Stimulated activated CD4-positive, alpha-beta T cell treated with anti-CD3 and anti-CD28 coated beads, TNF-alpha, amount 100 ng/mL, for 24 hours (primary cell): ENCODE results near the gene LNPEP.

Experiments used
- DNase-seq, 3 experiments: peaks; one replicate each; pipeline ENCODE4 v3.0.0-alpha.2; 2020; ENCODE audit warnings: low read depth in 3 of 3

LNPEP gene

DNA sequence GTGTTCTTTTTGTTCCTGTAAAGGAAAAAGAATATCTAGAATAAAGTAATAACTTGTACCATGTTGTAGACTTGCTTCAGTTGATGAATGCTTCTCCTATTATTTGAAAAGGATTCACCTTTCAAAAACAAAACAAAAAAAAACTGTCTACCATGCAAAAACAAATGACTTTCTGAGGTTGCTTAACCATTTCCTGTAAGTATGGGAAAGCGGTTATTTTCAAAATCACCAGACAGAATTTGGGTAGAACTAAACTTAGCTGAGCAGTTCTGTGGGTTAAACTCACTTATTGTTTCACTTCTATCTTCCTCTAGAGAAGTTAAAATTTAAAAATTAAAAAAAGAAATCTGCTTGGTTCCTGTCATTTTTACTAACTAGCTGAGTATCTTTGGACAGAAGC, 25.2 kb downstream of the LNPEP start:
- DNase-seq, result no peak

- no peak for DNase-seq
Observed at GRCh38 chr5:96962540-96962991, 26.7 kb downstream of the LNPEP start.

DNA sequence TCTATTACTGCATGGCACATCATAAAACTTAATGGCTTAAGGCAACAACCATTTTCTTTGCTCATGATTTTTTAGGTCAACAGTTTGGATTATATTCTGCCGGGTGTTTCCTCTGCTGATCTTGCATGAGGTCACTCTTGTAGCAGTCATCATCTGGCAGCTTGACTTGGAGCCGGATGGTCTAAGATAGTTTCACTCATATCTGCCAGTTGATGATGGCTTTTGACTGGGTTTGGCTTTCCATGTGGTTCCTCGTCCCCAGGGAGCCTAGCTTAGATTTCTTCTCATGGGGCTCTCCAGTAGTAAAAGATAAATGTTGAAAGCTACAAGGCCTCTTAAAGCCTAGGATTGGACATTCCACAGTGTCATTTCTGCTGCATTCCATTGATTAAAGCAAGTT, 27.4 kb downstream of the LNPEP start:
- DNase-seq, result no peak

DNA sequence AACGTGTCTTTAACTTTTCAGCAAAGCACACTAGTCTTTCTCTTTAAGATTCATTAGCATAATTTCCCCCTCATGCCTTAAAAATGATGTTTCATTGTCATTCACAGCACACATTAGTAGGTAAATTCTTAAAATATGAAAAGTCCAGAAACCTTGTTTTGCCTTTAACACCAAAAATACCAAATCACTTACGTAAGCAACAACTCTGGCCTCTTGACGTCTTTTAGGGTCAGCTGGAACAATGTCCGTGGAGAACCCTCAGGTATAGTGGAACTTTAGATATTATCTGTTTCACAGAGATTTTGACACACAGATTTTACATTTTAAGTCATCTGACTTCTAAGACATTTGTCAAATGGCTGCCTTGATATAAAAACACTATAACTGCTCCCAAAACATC, 30.9 kb downstream of the LNPEP start:
- DNase-seq, result no peak

DNA sequence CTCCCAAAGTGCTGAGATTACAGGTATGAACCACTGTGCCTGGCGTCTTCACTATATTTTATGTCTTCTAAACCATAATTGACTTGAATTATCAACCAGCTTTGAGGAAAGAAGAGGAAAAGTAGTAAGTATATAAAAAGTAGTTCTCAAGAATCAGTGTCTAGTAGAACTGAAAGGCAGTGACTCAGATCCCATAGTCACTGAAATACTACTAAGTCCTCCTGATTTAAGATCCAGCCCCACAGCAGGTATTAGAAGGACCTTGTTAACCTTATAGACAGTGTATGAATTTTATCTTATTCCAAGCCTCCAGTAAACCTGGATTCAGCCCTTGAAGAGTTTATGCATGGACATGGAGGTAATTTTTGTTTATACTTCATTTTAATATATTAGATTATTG, 31.5 kb downstream of the LNPEP start:
- no peak for DNase-seq

GRCh38 chr5:96968074-96968473, 32.2 kb downstream of the LNPEP start:
- no peak for DNase-seq

DNA sequence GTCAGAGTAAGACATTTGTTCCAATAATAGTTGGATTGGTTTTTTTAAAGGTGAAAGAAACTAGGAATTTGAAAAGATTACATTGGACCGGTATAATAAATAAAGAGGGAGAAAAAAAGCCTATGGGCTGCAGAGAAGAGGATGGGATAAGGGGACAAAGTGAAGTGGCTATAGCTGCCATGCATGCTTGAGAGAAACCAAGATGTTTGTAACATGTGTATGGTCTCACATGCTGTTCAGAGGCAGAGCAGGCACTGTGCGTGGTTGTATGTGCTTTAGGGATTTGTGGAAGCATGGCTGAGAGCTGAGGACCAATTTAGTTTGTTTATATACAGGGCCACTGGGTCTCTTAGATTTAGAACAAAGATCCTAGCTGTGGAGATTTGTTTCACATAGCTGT, 32.7 kb downstream of the LNPEP start:
- no peak for DNase-seq

- DNase-seq, result no peak
Observed at GRCh38 chr5:96969366-96969765, 33.5 kb downstream of the LNPEP start.

DNA sequence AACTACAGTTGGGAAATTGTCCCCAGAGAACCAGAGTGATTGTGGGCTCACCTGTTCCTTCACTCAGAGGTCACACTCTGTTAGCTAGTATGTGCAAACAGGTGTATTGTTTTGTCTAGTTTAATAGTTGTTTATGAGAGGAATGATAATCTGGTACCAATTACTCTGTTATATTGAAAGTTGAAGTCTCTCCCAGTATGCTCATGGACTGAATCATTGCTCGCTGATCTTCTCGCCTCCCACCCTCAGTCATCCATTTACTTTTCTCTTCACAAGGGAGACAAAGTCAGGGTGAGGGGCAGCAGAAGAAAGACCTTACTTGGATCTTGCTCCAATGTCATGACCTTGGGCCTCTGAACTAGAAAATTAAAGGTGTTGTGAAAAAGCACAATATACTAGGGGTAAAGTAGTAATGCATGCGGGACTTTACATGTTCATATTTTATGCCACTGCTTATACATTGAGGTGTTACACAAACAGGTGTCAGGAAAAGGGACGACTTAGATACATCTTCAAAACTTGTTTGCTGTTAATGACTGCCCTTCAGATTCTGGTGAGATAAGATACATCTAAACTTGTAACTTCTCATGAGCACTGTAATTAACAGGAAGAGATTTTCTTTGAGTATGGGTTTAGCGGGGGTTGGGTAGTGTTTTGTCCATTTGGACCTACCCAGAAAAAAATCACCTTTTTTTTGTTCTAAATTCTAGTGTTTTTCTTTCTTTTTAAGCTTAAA, 36.9 kb downstream of the LNPEP start:
- no peak for DNase-seq

GRCh38 chr5:96973532-96974401, 37.9 kb downstream of the LNPEP start:
- no peak for DNase-seq

DNA sequence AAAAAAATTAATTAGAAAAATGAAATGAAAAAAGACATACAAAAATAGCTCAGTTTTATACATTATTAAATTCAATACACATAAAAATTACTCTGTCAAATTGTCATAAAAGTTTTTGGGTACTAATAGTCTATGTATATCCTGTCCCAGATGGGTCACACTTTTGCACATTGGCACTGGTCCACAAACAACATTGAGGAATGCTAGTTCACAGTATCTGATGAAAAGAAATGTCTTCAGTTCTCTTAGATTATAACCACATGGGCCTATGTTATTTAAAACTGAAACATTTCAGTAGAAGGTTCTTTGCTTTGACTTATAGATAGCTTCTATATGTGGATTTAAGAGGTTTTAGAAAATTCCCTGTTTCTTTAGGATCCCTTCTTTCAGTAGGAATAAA, 39.8 kb downstream of the LNPEP start:
- no peak for DNase-seq

- DNase-seq, result no peak
Observed at GRCh38 chr5:96977228-96977627, 41.3 kb downstream of the LNPEP start.

DNA sequence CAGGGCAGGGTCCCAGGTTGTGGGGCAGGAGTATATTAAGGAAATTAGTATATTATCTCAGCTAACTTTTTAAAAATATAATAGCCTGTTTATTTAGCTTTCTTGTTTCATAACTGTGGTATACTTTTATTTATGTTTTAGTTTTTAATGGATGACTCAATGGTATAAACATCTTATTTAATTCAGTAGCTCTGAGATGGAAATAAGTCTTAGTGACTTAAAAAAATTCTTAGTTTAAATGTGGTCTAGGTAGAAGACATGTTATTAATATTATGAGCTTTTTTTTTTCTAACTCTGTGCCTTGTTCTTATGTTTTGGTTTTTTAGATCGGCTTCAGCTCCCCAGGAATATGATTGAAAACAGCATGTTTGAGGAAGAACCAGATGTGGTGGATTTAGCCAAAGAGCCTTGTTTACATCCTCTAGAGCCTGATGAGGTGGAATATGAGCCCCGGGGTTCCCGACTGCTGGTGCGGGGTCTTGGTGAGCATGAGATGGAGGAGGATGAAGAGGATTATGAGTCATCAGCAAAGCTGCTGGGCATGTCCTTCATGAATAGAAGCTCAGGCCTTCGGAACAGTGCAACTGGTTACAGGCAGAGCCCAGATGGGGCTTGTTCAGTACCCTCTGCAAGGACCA, 43.1 kb downstream of the LNPEP start:
- DNase-seq, result no peak

- no peak for DNase-seq
Observed at GRCh38 chr5:96984506-96985192, 48.8 kb downstream of the LNPEP start.

DNA sequence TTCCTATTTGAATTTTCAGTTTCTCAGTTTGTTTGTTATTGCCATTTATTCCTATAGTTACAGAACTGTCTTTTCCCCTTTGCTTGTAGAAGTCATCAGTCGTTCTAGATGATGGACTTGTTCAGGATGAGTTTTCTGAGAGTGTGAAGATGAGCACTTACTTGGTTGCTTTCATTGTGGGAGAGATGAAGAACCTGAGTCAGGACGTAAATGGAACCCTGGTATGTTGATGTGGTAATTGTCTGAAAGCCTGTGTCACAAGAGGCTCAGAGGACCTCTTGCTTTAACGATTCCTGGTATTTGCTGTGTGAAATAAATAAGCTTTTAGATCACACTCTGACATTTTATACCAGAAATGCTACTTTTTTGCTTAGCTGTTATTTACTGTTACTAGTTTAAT, 50.6 kb downstream of the LNPEP start:
- DNase-seq, result no peak

DNA sequence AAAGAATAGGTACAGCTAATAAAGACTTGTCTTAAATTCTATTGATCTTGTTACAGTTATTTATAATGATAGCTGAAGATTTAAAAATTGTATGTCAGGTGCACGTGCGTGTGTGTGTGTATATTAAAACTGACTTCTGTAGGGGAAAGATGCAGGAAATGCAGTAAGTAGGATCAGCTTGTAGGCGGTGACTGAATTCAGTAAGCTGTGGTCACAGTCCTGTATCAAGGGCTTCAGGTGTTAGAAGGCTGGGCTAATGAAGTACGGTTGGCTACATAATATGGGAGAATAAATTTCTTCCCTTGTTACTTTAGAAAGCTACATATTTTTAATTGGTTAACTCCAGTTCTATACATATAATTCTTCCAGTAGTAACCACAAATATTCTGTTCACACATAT, 54.2 kb downstream of the LNPEP start:
- no peak for DNase-seq

DNA sequence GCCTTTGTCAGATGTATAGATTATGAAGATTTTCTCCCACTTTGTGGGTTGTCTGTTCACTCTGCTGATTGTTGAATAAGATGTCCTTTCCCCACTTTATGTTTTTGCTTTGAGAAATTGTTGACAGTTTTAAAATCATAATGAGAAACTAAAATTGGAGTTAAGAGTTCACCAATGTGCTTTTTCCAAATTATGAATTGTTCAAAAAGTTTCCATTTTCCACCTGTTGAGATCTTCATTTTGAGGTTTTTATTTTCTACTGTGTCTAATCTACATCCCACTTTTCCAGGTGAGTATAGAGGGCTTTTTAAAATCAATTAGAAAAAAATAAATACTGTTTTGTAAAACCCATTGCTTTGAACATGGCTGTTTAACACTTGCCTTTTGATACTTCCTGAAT, 55.8 kb downstream of the LNPEP start:
- no peak for DNase-seq

DNA sequence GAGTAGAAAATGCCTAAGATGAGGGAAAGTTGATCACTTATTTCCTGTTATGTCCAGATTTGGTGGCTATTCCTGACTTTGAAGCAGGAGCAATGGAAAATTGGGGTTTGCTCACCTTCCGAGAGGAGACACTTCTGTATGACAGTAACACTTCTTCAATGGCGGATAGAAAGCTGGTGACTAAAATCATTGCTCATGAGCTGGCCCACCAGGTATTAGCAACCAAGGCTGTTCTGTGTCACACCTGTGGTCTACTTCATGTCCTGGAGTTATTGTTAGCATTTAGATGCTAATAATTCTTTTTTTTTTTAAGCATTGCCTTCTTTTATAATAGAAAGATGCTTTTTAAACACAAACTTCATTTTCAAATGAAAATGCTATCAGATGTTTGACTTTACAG, 57.9 kb downstream of the LNPEP start:
- no peak for DNase-seq

DNA sequence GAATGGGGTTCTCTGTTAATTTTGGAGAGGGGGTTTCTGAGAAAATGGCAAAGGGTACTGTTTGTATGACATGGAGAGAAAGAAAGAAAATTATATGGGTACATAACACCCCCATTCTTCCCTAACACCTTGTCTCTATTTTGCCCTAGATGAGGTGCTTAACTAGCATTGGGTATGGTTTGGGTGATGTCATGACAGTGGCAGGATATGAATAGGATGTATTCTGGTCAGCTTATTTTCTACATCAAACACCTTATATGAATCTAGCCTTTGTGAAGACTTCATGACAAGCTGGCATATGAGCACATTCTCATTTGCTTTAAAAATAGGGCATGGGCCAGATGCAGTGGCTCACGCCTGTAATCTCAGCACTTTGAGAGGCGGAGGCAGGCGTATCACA, 58.6 kb downstream of the LNPEP start:
- DNase-seq, result no peak

- DNase-seq, result no peak
Observed at GRCh38 chr5:96995419-96995818, 59.5 kb downstream of the LNPEP start.

GRCh38 chr5:96997265-96997859, 61.5 kb downstream of the LNPEP start:
- DNase-seq, result no peak

GRCh38 chr5:96999856-97000255, 64.0 kb downstream of the LNPEP start:
- no peak for DNase-seq
